AG04449 (cell line): Measurements from ENCODE around the gene OR51G2.

Source experiments
- CTCF ChIA-PET: fragments of 350-600 bp; formaldehyde crosslinking; extraction: SDS; loops from one replicate; lab custom pipeline; 2021; ENCODE audit warnings: antibody characterized with exemption; lab: Yijun Ruan, JAX
- POLR2A ChIA-PET: fragments of 400-600, 350-600 bp; formaldehyde crosslinking; extraction: SDS; loops from one replicate; lab custom pipeline; 2020; ENCODE audit warnings: antibody characterized with exemption, inconsistent platforms; lab: Yijun Ruan, JAX
- DNase-seq: peaks from one replicate; pipeline ENCODE4 v3.0.0-alpha.2; 2010; ENCODE audit warnings: low read depth, low spot score
- H3K4me3 ChIP-seq: 2 replicates; pipeline ENCODE4 v1.5.1; 2011; ENCODE audit warnings: low read depth, mild to moderate bottlenecking, control low read depth, low read length
- TF ChIP-seq, protein P1 (sequence below): IDR thresholded peaks from one replicate; pipeline ENCODE4 v1.5.1; 2011; ENCODE audit warnings: mild to moderate bottlenecking, moderate library complexity, low read length, control low read depth, inconsistent platforms; ENCODE audit not compliant: insufficient read depth; ENCODE audit errors: missing control alignments

OR51G2 gene

GRCh38 chr11:4882543-4882942 is 36.6 kb downstream of the OR51G2 start:
- ChIA-PET POLR2A (no interaction called here), CTCF (no interaction called here)
- DNase-seq = no peak
- TF ChIP-seq, protein P1, sequence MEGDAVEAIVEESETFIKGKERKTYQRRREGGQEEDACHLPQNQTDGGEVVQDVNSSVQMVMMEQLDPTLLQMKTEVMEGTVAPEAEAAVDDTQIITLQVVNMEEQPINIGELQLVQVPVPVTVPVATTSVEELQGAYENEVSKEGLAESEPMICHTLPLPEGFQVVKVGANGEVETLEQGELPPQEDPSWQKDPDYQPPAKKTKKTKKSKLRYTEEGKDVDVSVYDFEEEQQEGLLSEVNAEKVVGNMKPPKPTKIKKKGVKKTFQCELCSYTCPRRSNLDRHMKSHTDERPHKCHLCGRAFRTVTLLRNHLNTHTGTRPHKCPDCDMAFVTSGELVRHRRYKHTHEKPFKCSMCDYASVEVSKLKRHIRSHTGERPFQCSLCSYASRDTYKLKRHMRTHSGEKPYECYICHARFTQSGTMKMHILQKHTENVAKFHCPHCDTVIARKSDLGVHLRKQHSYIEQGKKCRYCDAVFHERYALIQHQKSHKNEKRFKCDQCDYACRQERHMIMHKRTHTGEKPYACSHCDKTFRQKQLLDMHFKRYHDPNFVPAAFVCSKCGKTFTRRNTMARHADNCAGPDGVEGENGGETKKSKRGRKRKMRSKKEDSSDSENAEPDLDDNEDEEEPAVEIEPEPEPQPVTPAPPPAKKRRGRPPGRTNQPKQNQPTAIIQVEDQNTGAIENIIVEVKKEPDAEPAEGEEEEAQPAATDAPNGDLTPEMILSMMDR = no peak
- no peak overlapping the region for H3K4me3 ChIP-seq

DNA sequence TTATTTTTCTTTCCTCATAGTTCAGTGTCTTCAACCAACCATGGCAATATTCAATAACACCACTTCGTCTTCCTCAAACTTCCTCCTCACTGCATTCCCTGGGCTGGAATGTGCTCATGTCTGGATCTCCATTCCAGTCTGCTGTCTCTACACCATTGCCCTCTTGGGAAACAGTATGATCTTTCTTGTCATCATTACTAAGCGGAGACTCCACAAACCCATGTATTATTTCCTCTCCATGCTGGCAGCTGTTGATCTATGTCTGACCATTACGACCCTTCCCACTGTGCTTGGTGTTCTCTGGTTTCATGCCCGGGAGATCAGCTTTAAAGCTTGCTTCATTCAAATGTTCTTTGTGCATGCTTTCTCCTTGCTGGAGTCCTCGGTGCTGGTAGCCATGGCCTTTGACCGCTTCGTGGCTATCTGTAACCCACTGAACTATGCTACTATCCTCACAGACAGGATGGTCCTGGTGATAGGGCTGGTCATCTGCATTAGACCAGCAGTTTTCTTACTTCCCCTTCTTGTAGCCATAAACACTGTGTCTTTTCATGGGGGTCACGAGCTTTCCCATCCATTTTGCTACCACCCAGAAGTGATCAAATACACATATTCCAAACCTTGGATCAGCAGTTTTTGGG is 37.2 kb downstream of the OR51G2 start, which contains the start of gene OR51T1:
TSS of gene OR51T1 (plus strand) at position 41 of the 641 bp plus-strand sequence. CDS start at position 41, 0 bp downstream.
- POLR2A ChIA-PET = no interaction called here
- DNase-seq = no peak
- TF ChIP-seq, protein P1 = no peak
- no peak within 1 kb of the TSS for H3K4me3 ChIP-seq
- CTCF ChIA-PET = no interaction called here

DNA sequence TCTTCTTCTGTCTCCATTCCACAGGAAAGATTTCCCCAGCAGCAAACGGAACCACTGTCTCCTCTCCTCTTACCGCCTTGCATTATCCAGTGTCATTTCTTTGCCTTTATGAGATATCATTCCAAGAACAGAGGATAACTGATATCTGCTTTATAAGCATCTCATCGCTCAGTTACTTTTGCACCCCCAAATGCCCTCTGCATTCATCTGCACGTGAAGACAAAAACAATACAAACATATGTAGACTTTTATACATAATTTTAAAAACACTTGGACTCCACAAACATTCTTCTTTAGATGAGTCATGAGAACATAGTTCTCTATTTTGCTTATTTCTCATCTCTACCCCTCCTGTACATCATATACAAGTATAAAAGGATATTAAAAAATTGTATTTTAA is 38.0 kb downstream of the OR51G2 start:
- POLR2A ChIA-PET = no interaction called here

DNA sequence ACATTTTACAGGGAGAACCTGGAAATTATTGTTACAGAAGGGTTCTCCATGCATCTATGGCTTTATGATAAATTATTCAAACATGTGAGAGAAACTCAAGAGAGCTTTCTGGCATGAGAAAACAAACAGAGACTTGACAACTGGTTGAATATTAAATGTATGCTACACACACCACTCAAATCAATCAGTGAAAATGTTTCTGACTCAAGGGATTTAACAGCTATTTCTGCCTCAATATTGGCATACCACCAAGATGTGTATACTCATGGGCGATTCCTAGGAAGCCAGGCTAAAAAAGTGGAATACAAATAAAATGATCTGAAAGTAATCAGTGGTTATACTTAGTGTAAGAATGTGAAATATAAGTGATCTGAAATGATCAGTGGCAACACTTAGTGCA is 53.3 kb downstream of the OR51G2 start:
- TF ChIP-seq, protein P1 = no peak
- DNase-seq = no peak
- ChIA-PET CTCF (no interaction called here), POLR2A (no interaction called here)
- H3K4me3 ChIP-seq = no peak overlapping the region

More for the DNA sequence above, 38.0 kb downstream of the OR51G2 start:
- CTCF ChIA-PET = no interaction called here
- no peak overlapping the region for H3K4me3 ChIP-seq
- TF ChIP-seq, protein P1 = no peak
- DNase-seq = no peak

GRCh38 chr11:4863876-4864275 is 55.3 kb downstream of the OR51G2 start:
- TF ChIP-seq, protein P1 = no peak
- no peak for DNase-seq
- ChIA-PET CTCF (no interaction called here), POLR2A (no interaction called here)
- H3K4me3 ChIP-seq = no peak overlapping the region
